Epithelial cell of proximal tubule (primary cell): ENCODE data around the gene C5orf63. TPM values are rescaled to one million over a fixed set of nuclear protein-coding genes. Genes with fewer than 3 reads are reported as not detected.
"Not testable (repeated sequence)": the region's sequence is repeated elsewhere in the genome, so short reads cannot be mapped to it uniquely, and the experiment has no call there.

ENCODE experiments used
- DNase-seq: peaks from one replicate; pipeline ENCODE4 v3.0.0-alpha.2; 2011; ENCODE audit warnings: low read depth
- H3K4me3 ChIP-seq: 2 replicates; pipeline ENCODE4 v1.5.1; 2011; ENCODE audit warnings: low read depth, mild to moderate bottlenecking, low read length
- total RNA-seq: library from RNA; depleted of rRNA; stranded (reverse); fragments of >200 nt; gene quantifications from 2 replicates; pipeline ENCODE4 v1.2.3, GENCODE V29; 2015
- TF ChIP-seq, protein P1 (sequence below): conservative IDR thresholded peaks from 2 replicates; pipeline ENCODE4 v1.5.1; 2012; ENCODE audit warnings: low read depth, mild to moderate bottlenecking, low read length

Gene C5orf63
- total RNA-seq, 1 donor from 2014 or later = 4.6 TPM

DNA sequence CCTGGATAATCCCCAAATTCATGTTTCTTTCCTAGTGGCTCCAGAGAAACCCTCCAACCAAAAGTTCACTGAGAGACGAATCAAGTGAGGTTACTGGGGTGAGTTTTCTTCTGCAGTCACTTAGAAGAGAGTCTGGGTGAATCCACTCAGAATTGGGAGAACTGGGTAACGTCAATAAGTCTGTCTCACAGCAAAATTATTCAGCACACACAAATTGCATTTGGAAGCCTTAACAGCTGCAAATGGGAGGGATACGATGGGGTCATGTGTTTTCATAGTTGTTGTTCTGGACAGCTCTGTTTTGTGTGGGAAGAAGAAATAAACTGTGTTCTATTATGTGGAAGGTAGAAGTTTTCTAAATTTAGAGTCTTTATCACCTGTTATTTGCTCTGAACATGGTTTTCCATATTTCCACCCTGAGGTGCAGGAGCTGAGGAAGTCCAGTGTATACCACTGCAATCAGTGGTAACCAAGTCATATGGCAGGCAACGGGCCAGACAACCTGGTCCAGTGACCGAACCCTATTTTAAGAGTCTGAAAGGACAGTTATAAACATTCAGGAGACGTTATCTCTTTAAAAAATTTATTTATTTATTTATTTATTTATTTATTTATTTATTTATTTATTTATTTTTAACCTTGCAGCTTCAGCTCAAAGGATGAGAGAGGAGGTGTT is 64.9 kb downstream of the C5orf63 start:
- DNase-seq = no peak
- no peak overlapping the region for H3K4me3 ChIP-seq
- TF ChIP-seq, protein P1, sequence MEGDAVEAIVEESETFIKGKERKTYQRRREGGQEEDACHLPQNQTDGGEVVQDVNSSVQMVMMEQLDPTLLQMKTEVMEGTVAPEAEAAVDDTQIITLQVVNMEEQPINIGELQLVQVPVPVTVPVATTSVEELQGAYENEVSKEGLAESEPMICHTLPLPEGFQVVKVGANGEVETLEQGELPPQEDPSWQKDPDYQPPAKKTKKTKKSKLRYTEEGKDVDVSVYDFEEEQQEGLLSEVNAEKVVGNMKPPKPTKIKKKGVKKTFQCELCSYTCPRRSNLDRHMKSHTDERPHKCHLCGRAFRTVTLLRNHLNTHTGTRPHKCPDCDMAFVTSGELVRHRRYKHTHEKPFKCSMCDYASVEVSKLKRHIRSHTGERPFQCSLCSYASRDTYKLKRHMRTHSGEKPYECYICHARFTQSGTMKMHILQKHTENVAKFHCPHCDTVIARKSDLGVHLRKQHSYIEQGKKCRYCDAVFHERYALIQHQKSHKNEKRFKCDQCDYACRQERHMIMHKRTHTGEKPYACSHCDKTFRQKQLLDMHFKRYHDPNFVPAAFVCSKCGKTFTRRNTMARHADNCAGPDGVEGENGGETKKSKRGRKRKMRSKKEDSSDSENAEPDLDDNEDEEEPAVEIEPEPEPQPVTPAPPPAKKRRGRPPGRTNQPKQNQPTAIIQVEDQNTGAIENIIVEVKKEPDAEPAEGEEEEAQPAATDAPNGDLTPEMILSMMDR = no peak

DNA sequence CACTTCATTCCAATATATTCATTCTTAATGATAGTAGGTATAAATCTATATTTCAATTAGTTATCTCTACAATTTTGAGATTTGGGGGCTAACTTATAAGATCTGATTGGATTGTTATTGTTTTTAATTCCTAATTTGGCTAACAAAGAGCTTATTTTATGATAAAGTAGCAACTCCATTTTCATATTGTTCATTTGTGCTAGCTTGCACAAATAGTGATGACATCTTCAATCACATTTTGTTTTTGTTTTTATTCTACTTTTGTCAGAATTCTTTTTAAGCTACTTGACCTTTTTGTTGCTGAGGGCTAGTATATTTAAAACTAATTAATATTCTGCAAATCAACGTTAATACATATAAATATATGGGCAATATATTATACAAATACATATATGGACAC is 65.8 kb downstream of the C5orf63 start:
- TF ChIP-seq, protein P1 = no peak
- DNase-seq = no peak
- no peak overlapping the region for H3K4me3 ChIP-seq

DNA sequence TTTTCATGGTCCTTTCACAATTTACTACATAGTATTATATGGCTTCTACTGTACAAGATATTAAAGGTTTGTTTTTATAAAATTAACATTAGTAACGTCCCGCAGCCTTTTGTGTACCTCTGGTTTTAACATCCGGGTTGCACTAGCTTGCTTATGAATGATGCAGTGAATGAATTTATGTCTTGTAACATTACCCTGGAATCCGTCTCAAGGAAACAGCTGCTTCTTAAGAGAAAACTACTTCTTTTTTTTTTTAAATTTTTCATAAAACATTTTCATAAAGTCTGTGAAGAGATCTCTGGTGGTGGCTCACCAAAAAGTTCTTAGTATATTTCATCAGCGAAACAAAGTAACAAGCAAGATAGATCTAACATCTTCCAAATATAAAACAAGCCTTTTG is 66.6 kb downstream of the C5orf63 start:
- no peak for DNase-seq
- H3K4me3 ChIP-seq = no peak overlapping the region
- TF ChIP-seq, protein P1 = no peak

DNA sequence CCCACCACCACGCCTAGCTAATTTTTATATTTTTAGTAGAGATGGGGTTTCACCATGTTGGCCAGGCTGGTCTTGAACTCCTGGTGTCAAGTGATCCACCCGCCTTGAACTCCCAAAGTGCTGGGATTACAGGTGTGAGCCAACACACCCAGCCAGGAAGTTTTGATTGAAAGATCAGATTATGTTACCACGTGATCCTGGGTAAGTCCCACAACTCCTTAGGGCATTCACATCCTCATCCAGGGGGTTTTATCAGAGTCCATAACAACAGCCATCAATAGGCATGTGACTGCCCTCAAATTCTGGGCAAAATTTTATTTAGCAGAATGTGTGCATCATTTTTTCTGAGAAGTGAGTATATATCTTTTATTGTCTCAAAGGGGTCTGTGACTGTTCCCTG is 68.0 kb downstream of the C5orf63 start:
- not testable (repeated sequence) for H3K4me3 ChIP-seq, DNase-seq

DNA sequence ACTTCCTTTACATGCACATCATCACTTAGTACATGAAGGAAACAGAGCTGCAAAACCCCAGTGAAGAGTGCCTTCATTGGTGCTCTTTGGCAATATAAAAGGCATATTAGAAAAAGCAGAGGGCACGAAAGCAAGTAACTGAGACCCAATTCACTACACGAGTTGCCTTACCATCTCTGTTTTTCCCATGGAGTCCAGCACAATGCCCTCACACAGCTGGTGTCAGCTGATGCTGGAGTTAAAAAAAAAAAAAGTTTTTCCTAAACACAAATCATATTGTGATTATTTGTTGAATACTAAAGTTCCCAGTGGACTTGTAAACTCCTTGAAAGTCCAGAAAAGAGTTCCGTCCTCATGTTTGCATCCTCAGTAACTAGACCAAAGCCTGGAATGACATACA is 68.6 kb downstream of the C5orf63 start:
- TF ChIP-seq, protein P1 = no peak
- no peak for DNase-seq
- no peak overlapping the region for H3K4me3 ChIP-seq

DNA sequence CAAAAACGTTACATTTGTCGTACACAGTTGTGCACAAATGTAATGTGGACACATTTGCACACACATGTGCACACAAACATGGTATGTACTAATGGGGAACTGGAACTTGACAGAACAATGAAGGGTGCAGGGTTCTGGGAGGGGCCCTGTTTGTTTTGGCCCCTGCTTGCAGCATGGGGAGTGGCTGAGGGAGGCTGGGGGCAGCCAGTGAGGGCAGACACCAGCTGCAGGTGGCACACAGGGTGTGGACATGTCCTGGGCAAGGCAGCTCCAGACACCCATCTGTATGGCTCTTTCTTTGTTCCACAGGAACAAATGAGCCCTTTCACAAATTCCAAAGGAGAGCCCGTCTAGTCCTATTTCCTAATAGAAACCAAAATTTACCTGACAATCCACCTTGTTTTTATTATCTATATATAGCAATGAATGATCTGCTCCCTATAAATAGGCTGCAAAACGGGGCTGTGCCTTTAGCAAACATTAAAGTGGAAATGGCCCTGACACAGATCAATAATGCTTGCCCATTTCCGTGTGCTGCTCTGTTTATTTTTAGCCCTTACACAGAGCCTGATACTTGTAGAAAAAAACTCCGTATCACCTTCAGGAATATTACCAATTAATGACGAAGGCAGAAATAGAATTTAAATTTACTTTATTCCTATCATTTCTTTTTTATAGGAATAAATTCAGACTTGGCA is 69.4 kb downstream of the C5orf63 start:
- TF ChIP-seq, protein P1 = no peak
- no peak for DNase-seq

DNA sequence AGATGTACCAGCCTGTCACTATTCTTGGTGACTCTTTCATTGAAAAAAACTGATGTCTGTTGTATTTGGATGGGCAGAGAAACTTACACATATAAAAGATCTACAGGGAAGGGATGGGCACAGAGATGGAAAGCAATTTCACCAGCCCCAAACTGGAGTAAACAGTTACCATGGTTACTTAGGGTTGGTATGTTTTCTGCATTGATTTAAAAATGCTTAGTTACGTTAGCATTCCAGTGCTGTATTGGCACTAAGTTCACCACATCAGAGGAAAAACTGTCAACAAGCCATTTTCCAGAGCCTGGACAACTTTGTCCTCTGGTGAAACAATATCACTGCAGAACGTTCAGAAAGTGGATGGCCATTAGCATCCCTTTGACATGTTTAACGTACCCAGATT is 70.9 kb downstream of the C5orf63 start:
- H3K4me3 ChIP-seq = no peak overlapping the region
- TF ChIP-seq, protein P1 = no peak
- no peak for DNase-seq

More for the DNA sequence above, 69.4 kb downstream of the C5orf63 start:
- no peak overlapping the region for H3K4me3 ChIP-seq
